ENCODE measurements around the gene NARS2. TPM values are rescaled to one million over a fixed set of nuclear protein-coding genes. Genes with fewer than 3 reads are reported as not detected.

NARS2 gene
- total and polyA plus RNA-seq, 9 of the 15 experiments (the other 6 are each of a cell fraction or from before 2014, with no cell fraction given), result 26.8 to 48.0 (median 34.2) TPM

DNA sequence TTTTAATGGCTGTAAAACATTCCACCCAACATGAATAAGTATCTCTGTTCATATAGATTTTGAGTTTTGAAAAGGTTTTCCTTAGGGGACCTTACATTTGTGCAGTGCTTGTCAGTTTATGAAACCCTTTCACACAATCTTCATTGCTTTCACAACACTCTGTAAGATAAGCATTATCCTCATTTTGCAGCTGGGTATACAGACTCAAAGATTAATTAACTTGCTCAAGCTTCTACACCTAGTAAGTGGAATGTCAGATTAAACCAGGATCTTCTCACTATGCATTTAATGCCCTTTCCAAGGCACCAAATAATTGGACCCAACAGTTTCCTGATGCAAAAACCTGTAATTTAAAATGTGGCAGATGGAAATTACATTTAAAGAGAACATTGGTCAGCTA, 145.5 kb downstream of the NARS2 start:
- DNase-seq (ENCODE audit: extremely low read depth in 1 of 4, low spot score in 3 of 4) (peak in 2 of 4 experiments; percentile 32 to 56), FAIRE-seq (no peak), ATAC-seq (peak; percentile 66)
- Histone ChIP-seq H3K4me2 (ENCODE audit: insufficient read depth, low read length) (peak overlapping the region; percentile 10; the same call in 1 of the 2 replicates), H3K9me3 (replicated peaks; ENCODE audit: control insufficient read depth, insufficient read depth, low read depth, low read length) (no peaks in the 10 kb centered on the region), H3K79me2 (ENCODE audit: control insufficient read depth, insufficient read depth, low read length) (no peaks in the 10 kb centered on the region), H3K27ac (ENCODE audit: extremely low read depth, low read depth, low read length) (no peak overlapping the region), H3K4me3 (no peak overlapping the region), H3K9ac (ENCODE audit: insufficient read depth in 1 of 2, low read depth in 2 of 2, low read length in 2 of 2) (no peak overlapping the region), H4K20me1 (replicated peaks; ENCODE audit: control insufficient read depth, insufficient read depth, low read length) (no peaks in the 10 kb centered on the region), H3K27me3 (ENCODE audit: control insufficient read depth in 2 of 2, insufficient read depth in 2 of 2, low read length in 2 of 2) (no peaks in the 10 kb centered on the region), H3K4me1 (replicated peaks in 1 of 2; ENCODE audit: control insufficient read depth in 2 of 2, insufficient read depth in 2 of 2, low read length in 2 of 2) (peaks cover 16 to 40% of the 10 kb centered on the region in 2 experiments; a peak in 4 of 5 replicates), H2AFZ (ENCODE audit: low read depth, low read length) (no peak overlapping the region), H3K36me3 (ENCODE audit: control insufficient read depth, insufficient read depth, low read length) (no peaks in the 10 kb centered on the region), H3K9me1 (ENCODE audit: control insufficient read depth, insufficient read depth, low read length) (no peaks in the 10 kb centered on the region)
- intact Hi-C loops (cut with micrococcal nuclease), result no loop called here
- in situ Hi-C loops (cut with MboI), result no loop called here
- no TSS peak for BruUV-seq (replicated peaks)
- CTCF ChIA-PET (ENCODE audit: low intra/inter-chr PET ratio), result no interaction called here
- POLR2A ChIA-PET, result interaction anchor here (0.6 to 2.8 kb wide), 5 partner anchors 10 to 801 kb away, joined by 3 to 13 read pairs (median 5); partner anchors contain the start of gene GAB2
- TF ChIP-seq, protein P1, sequence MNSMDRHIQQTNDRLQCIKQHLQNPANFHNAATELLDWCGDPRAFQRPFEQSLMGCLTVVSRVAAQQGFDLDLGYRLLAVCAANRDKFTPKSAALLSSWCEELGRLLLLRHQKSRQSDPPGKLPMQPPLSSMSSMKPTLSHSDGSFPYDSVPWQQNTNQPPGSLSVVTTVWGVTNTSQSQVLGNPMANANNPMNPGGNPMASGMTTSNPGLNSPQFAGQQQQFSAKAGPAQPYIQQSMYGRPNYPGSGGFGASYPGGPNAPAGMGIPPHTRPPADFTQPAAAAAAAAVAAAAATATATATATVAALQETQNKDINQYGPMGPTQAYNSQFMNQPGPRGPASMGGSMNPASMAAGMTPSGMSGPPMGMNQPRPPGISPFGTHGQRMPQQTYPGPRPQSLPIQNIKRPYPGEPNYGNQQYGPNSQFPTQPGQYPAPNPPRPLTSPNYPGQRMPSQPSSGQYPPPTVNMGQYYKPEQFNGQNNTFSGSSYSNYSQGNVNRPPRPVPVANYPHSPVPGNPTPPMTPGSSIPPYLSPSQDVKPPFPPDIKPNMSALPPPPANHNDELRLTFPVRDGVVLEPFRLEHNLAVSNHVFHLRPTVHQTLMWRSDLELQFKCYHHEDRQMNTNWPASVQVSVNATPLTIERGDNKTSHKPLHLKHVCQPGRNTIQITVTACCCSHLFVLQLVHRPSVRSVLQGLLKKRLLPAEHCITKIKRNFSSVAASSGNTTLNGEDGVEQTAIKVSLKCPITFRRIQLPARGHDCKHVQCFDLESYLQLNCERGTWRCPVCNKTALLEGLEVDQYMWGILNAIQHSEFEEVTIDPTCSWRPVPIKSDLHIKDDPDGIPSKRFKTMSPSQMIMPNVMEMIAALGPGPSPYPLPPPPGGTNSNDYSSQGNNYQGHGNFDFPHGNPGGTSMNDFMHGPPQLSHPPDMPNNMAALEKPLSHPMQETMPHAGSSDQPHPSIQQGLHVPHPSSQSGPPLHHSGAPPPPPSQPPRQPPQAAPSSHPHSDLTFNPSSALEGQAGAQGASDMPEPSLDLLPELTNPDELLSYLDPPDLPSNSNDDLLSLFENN (IDR thresholded peaks at IDR 0.05; ENCODE audit: low read depth in 2 of 2, low read length in 2 of 2), result peak in 1 of 2 experiments; percentile 49; a peak in 1 of 4 replicates
- TF ChIP-seq SMARCE1 (IDR thresholded peaks at IDR 0.05) (peak; percentile 84), MTA2 (IDR thresholded peaks at IDR 0.05; ENCODE audit: low read depth) (peak; percentile 78), JUND (IDR thresholded peaks at IDR 0.05; ENCODE audit: borderline replicate concordance, low read depth, low read length) (peak; percentile 27; the same call in 1 of the 2 replicates), JUND (tag; IDR thresholded peaks at IDR 0.05; ENCODE audit: borderline replicate concordance, low read depth, low read length) (no peak; the same call in 2 of the 3 replicates), HDAC2 (IDR thresholded peaks at IDR 0.05) (peak; percentile 84), NRF1 (conservative IDR thresholded peaks at IDR 0.05 in 1 of 2, IDR thresholded peaks at IDR 0.05 in 1 of 2) (0 out of 4 replicates have a peak, but pooled peaks of 1 of the 2 experiments have one; percentile 26), RHOXF2B (CRISPR knock-in tag; conservative IDR thresholded peaks at IDR 0.05) (no peak), TCF3 (CRISPR knock-in tag; IDR thresholded peaks at IDR 0.05) (peak; percentile 90), CBX5 (IDR thresholded peaks at IDR 0.05; ENCODE audit: borderline replicate concordance, low read depth) (no peak), NFIC (IDR thresholded peaks at IDR 0.05) (peak; percentile 50)
- TF ChIP-seq, protein P2, sequence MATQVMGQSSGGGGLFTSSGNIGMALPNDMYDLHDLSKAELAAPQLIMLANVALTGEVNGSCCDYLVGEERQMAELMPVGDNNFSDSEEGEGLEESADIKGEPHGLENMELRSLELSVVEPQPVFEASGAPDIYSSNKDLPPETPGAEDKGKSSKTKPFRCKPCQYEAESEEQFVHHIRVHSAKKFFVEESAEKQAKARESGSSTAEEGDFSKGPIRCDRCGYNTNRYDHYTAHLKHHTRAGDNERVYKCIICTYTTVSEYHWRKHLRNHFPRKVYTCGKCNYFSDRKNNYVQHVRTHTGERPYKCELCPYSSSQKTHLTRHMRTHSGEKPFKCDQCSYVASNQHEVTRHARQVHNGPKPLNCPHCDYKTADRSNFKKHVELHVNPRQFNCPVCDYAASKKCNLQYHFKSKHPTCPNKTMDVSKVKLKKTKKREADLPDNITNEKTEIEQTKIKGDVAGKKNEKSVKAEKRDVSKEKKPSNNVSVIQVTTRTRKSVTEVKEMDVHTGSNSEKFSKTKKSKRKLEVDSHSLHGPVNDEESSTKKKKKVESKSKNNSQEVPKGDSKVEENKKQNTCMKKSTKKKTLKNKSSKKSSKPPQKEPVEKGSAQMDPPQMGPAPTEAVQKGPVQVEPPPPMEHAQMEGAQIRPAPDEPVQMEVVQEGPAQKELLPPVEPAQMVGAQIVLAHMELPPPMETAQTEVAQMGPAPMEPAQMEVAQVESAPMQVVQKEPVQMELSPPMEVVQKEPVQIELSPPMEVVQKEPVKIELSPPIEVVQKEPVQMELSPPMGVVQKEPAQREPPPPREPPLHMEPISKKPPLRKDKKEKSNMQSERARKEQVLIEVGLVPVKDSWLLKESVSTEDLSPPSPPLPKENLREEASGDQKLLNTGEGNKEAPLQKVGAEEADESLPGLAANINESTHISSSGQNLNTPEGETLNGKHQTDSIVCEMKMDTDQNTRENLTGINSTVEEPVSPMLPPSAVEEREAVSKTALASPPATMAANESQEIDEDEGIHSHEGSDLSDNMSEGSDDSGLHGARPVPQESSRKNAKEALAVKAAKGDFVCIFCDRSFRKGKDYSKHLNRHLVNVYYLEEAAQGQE (IDR thresholded peaks at IDR 0.05; ENCODE audit: borderline replicate concordance), result no peak
- TF ChIP-seq, protein P2 (CRISPR knock-in tag; IDR thresholded peaks at IDR 0.05; ENCODE audit: low read depth), result no peak

Measured in K562 (cell line).